Activated naive CD4-positive, alpha-beta T cell treated with anti-CD3 and anti-CD28 coated beads, Interleukin-2, amount 10 ng/mL, durations not matched to agents 7 days and 5 days (primary cell): Measurements from ENCODE around the gene MATR3.

Source experiments
- CTCF ChIA-PET: fragments of 350-600 bp; sonication (Branson Sonifier 250); formaldehyde crosslinking; loops from one replicate; lab custom pipeline; 2021; ENCODE audit warnings: antibody characterized with exemption; lab: Charles Lee
- DNase-seq: peaks from one replicate; pipeline ENCODE4 v3.0.0-alpha.2; 2020
- H3K27ac Mint-ChIP-seq: one replicate; pipeline ENCODE4 v1.8.0; 2021; ENCODE audit warnings: mild to moderate bottlenecking, moderate library complexity, mixed read lengths
- H3K27me3 Mint-ChIP-seq: one replicate; pipeline ENCODE4 v1.8.0; 2021; ENCODE audit warnings: mild to moderate bottlenecking, mixed read lengths
- H3K36me3 Mint-ChIP-seq: one replicate; pipeline ENCODE4 v1.8.0; 2021; ENCODE audit warnings: mixed read lengths
- H3K4me1 Mint-ChIP-seq: one replicate; pipeline ENCODE4 v1.8.0; 2021; ENCODE audit warnings: mixed read lengths
- H3K4me3 Mint-ChIP-seq: one replicate; pipeline ENCODE4 v1.8.0; 2021; ENCODE audit warnings: mild to moderate bottlenecking, moderate library complexity, mixed read lengths
- H3K9me3 Mint-ChIP-seq: one replicate; pipeline ENCODE4 v1.8.0; 2021; ENCODE audit warnings: mixed read lengths

Gene MATR3

GRCh38 chr5:139278540-139279274 lies 14.8 kb upstream of the MATR3 start:
- CTCF ChIA-PET = no interaction called here
- H3K27ac Mint-ChIP-seq = no peak overlapping the region
- H3K4me1 Mint-ChIP-seq = peaks cover 46% of the 10 kb centered on the region
- H3K9me3 Mint-ChIP-seq = no peaks in the 10 kb centered on the region
- H3K4me3 Mint-ChIP-seq = no peak overlapping the region
- H3K27me3 Mint-ChIP-seq = no peaks in the 10 kb centered on the region
- peaks cover 44% of the 10 kb centered on the region for H3K36me3 Mint-ChIP-seq
- DNase-seq = no peak

GRCh38 chr5:139282197-139282557 lies 11.4 kb upstream of the MATR3 start:
- CTCF ChIA-PET = no interaction called here
- Mint-ChIP-seq H3K27me3 (no peaks in the 10 kb centered on the region), H3K27ac (no peak overlapping the region), H3K4me1 (peaks cover 16% of the 10 kb centered on the region), H3K36me3 (peaks cover 47% of the 10 kb centered on the region), H3K9me3 (no peaks in the 10 kb centered on the region), H3K4me3 (no peak overlapping the region)
- DNase-seq = no peak

GRCh38 chr5:139283252-139284166 lies 10.0 kb upstream of the MATR3 start:
- Mint-ChIP-seq H3K36me3 (peaks cover 47% of the 10 kb centered on the region), H3K9me3 (no peaks in the 10 kb centered on the region), H3K4me3 (no peak overlapping the region), H3K27ac (no peak overlapping the region), H3K27me3 (no peaks in the 10 kb centered on the region), H3K4me1 (peaks cover 9% of the 10 kb centered on the region)
- CTCF ChIA-PET = no interaction called here
- no peak for DNase-seq

- Mint-ChIP-seq H3K27ac (no peak overlapping the region), H3K4me1 (peaks cover 9% of the 10 kb centered on the region), H3K27me3 (no peaks in the 10 kb centered on the region), H3K36me3 (peaks cover 43% of the 10 kb centered on the region), H3K4me3 (no peak overlapping the region), H3K9me3 (no peaks in the 10 kb centered on the region)
- CTCF ChIA-PET = no interaction called here
- DNase-seq = no peak
These were observed 9.2 kb upstream of the MATR3 start for GRCh38 chr5:139284295-139284694.

- H3K27me3 Mint-ChIP-seq = no peaks in the 10 kb centered on the region
- no peak overlapping the region for H3K27ac Mint-ChIP-seq
- H3K4me1 Mint-ChIP-seq = peaks cover 3% of the 10 kb centered on the region
- H3K36me3 Mint-ChIP-seq = peaks cover 34% of the 10 kb centered on the region
- no peaks in the 10 kb centered on the region for H3K9me3 Mint-ChIP-seq
- DNase-seq = no peak
- no peak overlapping the region for H3K4me3 Mint-ChIP-seq
- CTCF ChIA-PET = interaction anchor here (1.3 kb wide), 2 partner anchors 19 to 83 kb away, joined by 3 read pairs; no protein-coding TSS in a partner anchor
These were observed 7.7 kb upstream of the MATR3 start for GRCh38 chr5:139285651-139286392.

- Mint-ChIP-seq H3K4me3 (no peak overlapping the region), H3K27ac (peak overlapping the region; percentile 35), H3K4me1 (peaks cover 3% of the 10 kb centered on the region), H3K36me3 (peaks cover 28% of the 10 kb centered on the region), H3K9me3 (no peaks in the 10 kb centered on the region), H3K27me3 (no peaks in the 10 kb centered on the region)
- CTCF ChIA-PET = interaction anchor here (0.6 to 1.7 kb wide), 6 partner anchors 11 to 114 kb away, joined by 3 to 7 read pairs (median 4); no protein-coding TSS in a partner anchor
- no peak for DNase-seq
These were observed 5.5 kb upstream of the MATR3 start for GRCh38 chr5:139287890-139288635.

DNA sequence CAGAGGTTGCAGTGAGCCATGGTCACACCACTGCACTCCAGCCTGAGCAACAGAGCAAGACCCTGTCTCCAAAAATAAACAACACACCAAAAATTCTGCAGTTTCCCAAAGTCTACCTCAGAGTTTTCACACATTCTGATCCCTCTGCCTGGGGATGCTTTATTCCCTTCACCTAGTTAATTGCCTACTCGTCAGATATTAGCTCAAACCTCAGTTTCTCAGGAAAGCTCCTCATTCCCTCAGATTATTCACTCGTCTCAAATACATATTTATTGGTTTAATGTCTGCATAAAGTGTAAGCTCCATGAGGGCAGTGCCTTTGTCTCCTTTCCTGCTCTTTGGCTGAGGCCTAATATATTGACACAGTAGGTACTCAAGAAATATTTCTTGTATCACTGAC lies 2.5 kb upstream of the MATR3 start:
- Mint-ChIP-seq H3K27ac (no peak overlapping the region), H3K9me3 (no peaks in the 10 kb centered on the region), H3K27me3 (peaks cover 3% of the 10 kb centered on the region), H3K4me3 (no peak overlapping the region), H3K4me1 (peaks cover 17% of the 10 kb centered on the region), H3K36me3 (peaks cover 21% of the 10 kb centered on the region)
- CTCF ChIA-PET = interaction anchor here (0.6 kb wide), 1 partner anchor 1118 kb away, joined by 4 read pairs; no protein-coding TSS in a partner anchor
- DNase-seq = no peak

DNA sequence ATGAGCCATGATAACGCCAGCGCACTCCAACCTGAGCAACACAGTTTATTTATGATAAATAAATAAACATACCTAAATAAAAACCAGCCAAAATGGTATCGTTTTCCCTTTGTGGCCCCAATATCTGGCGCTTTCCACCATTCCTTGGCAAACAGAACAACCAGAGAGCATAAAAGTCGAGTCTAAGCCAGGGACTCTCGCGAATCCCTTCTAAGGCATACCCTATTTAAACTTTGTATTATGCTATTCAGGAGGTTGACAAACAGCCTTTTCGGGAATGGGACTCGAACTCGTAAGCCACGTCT lies 386 bp upstream of the MATR3 start:
- H3K27ac Mint-ChIP-seq = peak overlapping the region; percentile 98
- H3K4me1 Mint-ChIP-seq = peaks cover 37% of the 10 kb centered on the region
- H3K9me3 Mint-ChIP-seq = no peaks in the 10 kb centered on the region
- H3K36me3 Mint-ChIP-seq = peaks cover 16% of the 10 kb centered on the region
- peaks cover 3% of the 10 kb centered on the region for H3K27me3 Mint-ChIP-seq
- CTCF ChIA-PET = interaction anchor here (0.7 kb wide), 1 partner anchor 127 kb away, joined by 3 read pairs; no protein-coding TSS in a partner anchor
- DNase-seq = no peak
- H3K4me3 Mint-ChIP-seq = peak overlapping the region; percentile 97

DNA sequence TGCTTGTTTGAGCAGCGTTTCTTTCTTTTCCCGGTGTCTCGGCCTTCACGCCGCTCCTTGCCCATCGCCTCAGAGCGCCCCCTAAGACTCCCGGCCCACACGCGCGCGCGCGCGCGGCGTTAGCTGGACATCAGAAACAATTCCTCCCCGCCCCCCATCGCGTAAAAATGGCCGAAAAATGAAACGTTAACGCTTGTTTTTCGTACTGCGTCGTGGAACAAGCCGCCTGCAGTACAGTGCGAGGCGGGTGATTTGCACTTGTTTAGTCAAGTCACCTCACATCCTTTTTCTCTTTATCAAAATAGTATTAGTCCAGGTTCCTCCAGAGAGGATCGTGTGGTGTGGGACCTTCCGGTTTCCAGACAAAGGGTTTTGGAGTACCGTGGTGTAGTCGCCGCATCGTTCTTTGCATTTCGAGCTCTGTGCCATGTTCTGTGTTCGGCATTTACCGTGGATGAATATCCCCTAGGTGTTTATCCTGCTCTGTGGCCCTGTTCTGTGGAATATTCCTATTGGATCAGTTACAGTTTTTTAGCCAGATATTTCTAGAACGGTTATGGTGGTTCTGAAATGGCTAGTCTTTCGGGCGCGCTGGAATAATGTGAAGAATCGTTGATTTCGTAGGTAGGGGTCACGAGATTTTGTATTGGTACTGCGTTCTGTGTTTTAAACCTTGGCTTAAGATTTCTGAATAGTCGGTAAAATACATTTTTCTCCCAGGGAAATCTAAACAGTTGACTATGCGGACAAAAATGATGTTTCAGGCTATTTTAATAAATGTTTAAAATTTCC lies 1.0 kb downstream of the MATR3 start:
- peaks cover 23% of the 10 kb centered on the region for H3K36me3 Mint-ChIP-seq
- H3K27ac Mint-ChIP-seq = peak overlapping the region; percentile 98
- H3K4me3 Mint-ChIP-seq = peak overlapping the region; percentile 97
- peak; percentile 78 for DNase-seq
- no peaks in the 10 kb centered on the region for H3K9me3 Mint-ChIP-seq
- H3K27me3 Mint-ChIP-seq = peaks cover 3% of the 10 kb centered on the region
- CTCF ChIA-PET = interaction anchor here (0.9 to 1.2 kb wide), 3 partner anchors 43 to 280 kb away, joined by 3 to 4 read pairs (median 3); partner anchors contain the start of gene PAIP2
- H3K4me1 Mint-ChIP-seq = peaks cover 50% of the 10 kb centered on the region

- H3K4me3 Mint-ChIP-seq = peak overlapping the region; percentile 97
- H3K36me3 Mint-ChIP-seq = peaks cover 26% of the 10 kb centered on the region
- CTCF ChIA-PET = interaction anchor here (0.7 to 0.9 kb wide), 2 partner anchors 11 to 279 kb away, joined by 3 read pairs; no protein-coding TSS in a partner anchor
- peaks cover 3% of the 10 kb centered on the region for H3K27me3 Mint-ChIP-seq
- DNase-seq = peak; percentile 29
- H3K9me3 Mint-ChIP-seq = no peaks in the 10 kb centered on the region
- H3K4me1 Mint-ChIP-seq = peaks cover 58% of the 10 kb centered on the region
- peak overlapping the region; percentile 98 for H3K27ac Mint-ChIP-seq
These were observed 2.0 kb downstream of the MATR3 start for GRCh38 chr5:139295346-139296057.

- Mint-ChIP-seq H3K27ac (no peak overlapping the region), H3K4me3 (peak overlapping the region; percentile 5), H3K9me3 (no peaks in the 10 kb centered on the region), H3K36me3 (peaks cover 24% of the 10 kb centered on the region), H3K4me1 (peaks cover 61% of the 10 kb centered on the region), H3K27me3 (peaks cover 3% of the 10 kb centered on the region)
- no peak for DNase-seq
- CTCF ChIA-PET = interaction anchor here (0.7 kb wide), 2 partner anchors 10 to 21 kb away, joined by 3 to 4 read pairs; no protein-coding TSS in a partner anchor
These were observed 2.7 kb downstream of the MATR3 start for GRCh38 chr5:139296198-139296597.

DNA sequence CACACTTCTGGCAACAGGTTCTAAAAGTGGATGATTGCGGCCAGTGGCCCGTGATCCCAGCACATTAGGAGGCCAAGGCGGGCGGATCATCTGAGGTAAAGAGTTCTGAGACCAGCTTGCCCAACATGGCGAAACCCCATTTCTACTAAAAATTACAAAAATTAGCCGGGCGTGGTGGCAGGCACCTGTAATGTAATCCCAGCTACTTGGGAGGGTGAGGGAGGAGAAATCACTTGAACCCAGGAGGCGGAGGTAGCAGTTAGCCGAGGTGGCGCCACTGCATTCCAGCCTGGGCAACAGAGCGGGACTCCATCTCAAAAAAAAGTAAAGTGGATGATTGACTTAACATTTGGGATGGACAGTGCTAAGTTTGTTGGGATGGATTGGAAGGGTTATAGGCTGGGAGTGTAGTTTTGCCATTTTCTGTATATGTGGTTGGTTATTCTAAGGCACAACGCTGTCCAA lies 3.4 kb downstream of the MATR3 start:
- Mint-ChIP-seq H3K4me3 (no peak overlapping the region), H3K9me3 (no peaks in the 10 kb centered on the region), H3K27me3 (peaks cover 3% of the 10 kb centered on the region), H3K4me1 (peaks cover 67% of the 10 kb centered on the region), H3K27ac (no peak overlapping the region), H3K36me3 (peaks cover 29% of the 10 kb centered on the region)
- DNase-seq = no peak
- CTCF ChIA-PET = interaction anchor here (0.7 to 1.1 kb wide), 3 partner anchors 21 to 98 kb away, joined by 3 to 4 read pairs (median 3); partner anchors contain the start of gene PROB1
